PFSK-1 (cell line): ENCODE results near the gene SDHB.

Source experiments
- FOXP2 ChIP-seq: optimal IDR thresholded peaks from 2 replicates; pipeline ENCODE3; 2011; ENCODE audit warnings: borderline replicate concordance, control low read depth, inconsistent platforms; ENCODE audit not compliant: insufficient read depth; ENCODE audit errors: extremely low read length, extremely low read depth
- POLR2AphosphoS5 ChIP-seq: IDR thresholded peaks from 2 replicates; pipeline ENCODE4 v1.6.1; 2012; ENCODE audit warnings: low read depth, mild to moderate bottlenecking, control low read depth, low read length, moderate library complexity
- SIN3A ChIP-seq: IDR thresholded peaks from 2 replicates; pipeline ENCODE4 v1.6.1; 2012; ENCODE audit warnings: mild to moderate bottlenecking, low read length, moderate library complexity, borderline replicate concordance; ENCODE audit not compliant: insufficient read depth
- TAF1 ChIP-seq: IDR thresholded peaks from 2 replicates; pipeline ENCODE4 v1.6.1; 2012; ENCODE audit warnings: low read length, control low read depth, borderline replicate concordance; ENCODE audit not compliant: insufficient read depth
- TF ChIP-seq, protein P1 (sequence below), 2 experiments: IDR thresholded peaks; 2 replicates each; pipeline versions ENCODE4 v1.6.1 to v1.8.0; 2011 to 2012; ENCODE audit warnings: low read depth in 2 of 2, low read length in 2 of 2, control low read depth in 1 of 2, inconsistent platforms in 1 of 2, mild to moderate bottlenecking in 1 of 2, moderate library complexity in 1 of 2; ENCODE audit not compliant: insufficient read depth in 1 of 2

DNA sequence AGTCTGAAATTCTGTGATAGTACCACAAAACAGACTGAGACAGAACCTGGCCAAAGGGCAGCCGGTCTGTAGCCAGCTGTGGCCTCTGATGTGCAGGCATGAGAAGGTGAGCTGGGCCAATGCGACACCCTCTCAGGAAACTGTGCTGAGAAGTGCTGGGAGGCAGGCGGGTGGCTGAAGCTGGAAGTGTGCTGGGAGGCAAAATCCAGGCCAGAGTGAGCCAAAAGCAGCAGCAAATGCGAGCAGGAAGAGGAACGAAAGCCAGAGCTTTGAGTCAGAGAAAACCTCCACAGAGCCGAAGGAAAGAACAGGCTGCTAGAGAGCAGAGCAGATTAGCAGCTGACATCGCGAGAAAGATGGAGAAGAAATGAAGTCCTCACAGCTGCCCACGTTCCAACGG, 31.9 kb downstream of the SDHB start:
- TF ChIP-seq POLR2AphosphoS5 (no peak), SIN3A (no peak), TAF1 (no peak), FOXP2 (no peak)
- TF ChIP-seq, protein P1, sequence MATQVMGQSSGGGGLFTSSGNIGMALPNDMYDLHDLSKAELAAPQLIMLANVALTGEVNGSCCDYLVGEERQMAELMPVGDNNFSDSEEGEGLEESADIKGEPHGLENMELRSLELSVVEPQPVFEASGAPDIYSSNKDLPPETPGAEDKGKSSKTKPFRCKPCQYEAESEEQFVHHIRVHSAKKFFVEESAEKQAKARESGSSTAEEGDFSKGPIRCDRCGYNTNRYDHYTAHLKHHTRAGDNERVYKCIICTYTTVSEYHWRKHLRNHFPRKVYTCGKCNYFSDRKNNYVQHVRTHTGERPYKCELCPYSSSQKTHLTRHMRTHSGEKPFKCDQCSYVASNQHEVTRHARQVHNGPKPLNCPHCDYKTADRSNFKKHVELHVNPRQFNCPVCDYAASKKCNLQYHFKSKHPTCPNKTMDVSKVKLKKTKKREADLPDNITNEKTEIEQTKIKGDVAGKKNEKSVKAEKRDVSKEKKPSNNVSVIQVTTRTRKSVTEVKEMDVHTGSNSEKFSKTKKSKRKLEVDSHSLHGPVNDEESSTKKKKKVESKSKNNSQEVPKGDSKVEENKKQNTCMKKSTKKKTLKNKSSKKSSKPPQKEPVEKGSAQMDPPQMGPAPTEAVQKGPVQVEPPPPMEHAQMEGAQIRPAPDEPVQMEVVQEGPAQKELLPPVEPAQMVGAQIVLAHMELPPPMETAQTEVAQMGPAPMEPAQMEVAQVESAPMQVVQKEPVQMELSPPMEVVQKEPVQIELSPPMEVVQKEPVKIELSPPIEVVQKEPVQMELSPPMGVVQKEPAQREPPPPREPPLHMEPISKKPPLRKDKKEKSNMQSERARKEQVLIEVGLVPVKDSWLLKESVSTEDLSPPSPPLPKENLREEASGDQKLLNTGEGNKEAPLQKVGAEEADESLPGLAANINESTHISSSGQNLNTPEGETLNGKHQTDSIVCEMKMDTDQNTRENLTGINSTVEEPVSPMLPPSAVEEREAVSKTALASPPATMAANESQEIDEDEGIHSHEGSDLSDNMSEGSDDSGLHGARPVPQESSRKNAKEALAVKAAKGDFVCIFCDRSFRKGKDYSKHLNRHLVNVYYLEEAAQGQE (IDR thresholded peaks at IDR 0.05; ENCODE audit: insufficient read depth in 1 of 2, low read depth in 2 of 2, low read length in 2 of 2) = no peak
